Measurements from ENCODE around the gene ACSL6.

ACSL6 gene

GRCh38 chr5:132003170-132003744 lies 8.2 kb downstream of the ACSL6 start:
- Histone ChIP-seq H3K4me1 (ENCODE audit: control insufficient read depth in 1 of 2, insufficient read depth in 2 of 2, low read length in 2 of 2) (peaks cover 4 to 5% of the 10 kb centered on the region in 2 donors), H3K27ac (ENCODE audit: low read length) (no peak overlapping the region), H3K36me3 (ENCODE audit: control insufficient read depth in 1 of 2, insufficient read depth in 2 of 2, low read length in 2 of 2) (no peaks in the 10 kb centered on the region), H3K27me3 (ENCODE audit: low read depth, low read length) (peaks cover 4% of the 10 kb centered on the region), H3K9me3 (ENCODE audit: control insufficient read depth in 1 of 2, low read length in 2 of 2) (no peaks in the 10 kb centered on the region), H3K4me3 (ENCODE audit: low read depth in 1 of 2, low read length in 2 of 2) (no peak overlapping the region)

GRCh38 chr5:132002757-132003156 lies 8.7 kb downstream of the ACSL6 start:
- Histone ChIP-seq H3K4me3 (ENCODE audit: low read depth in 1 of 2, low read length in 2 of 2) (no peak overlapping the region), H3K27ac (ENCODE audit: low read length) (no peak overlapping the region), H3K27me3 (ENCODE audit: low read depth, low read length) (peaks cover 4% of the 10 kb centered on the region), H3K36me3 (ENCODE audit: control insufficient read depth in 1 of 2, insufficient read depth in 2 of 2, low read length in 2 of 2) (no peaks in the 10 kb centered on the region), H3K9me3 (ENCODE audit: control insufficient read depth in 1 of 2, low read length in 2 of 2) (no peaks in the 10 kb centered on the region), H3K4me1 (ENCODE audit: control insufficient read depth in 1 of 2, insufficient read depth in 2 of 2, low read length in 2 of 2) (peaks cover 4 to 5% of the 10 kb centered on the region in 2 donors)

- H3K27ac ChIP-seq (ENCODE audit: low read length): no peak overlapping the region
- peaks cover 4% of the 10 kb centered on the region for H3K27me3 ChIP-seq (ENCODE audit: low read depth, low read length)
- no peak overlapping the region for H3K4me3 ChIP-seq (ENCODE audit: low read depth in 1 of 2, low read length in 2 of 2)
- no peaks in the 10 kb centered on the region for H3K9me3 ChIP-seq (ENCODE audit: control insufficient read depth in 1 of 2, low read length in 2 of 2)
- peaks cover 5 to 7% of the 10 kb centered on the region in 2 donors for H3K4me1 ChIP-seq (ENCODE audit: control insufficient read depth in 1 of 2, insufficient read depth in 2 of 2, low read length in 2 of 2)
- no peaks in the 10 kb centered on the region for H3K36me3 ChIP-seq (ENCODE audit: control insufficient read depth in 1 of 2, insufficient read depth in 2 of 2, low read length in 2 of 2)
These were observed 9.6 kb downstream of the ACSL6 start for GRCh38 chr5:132001647-132002561.

- Histone ChIP-seq H3K4me3 (ENCODE audit: low read depth in 1 of 2, low read length in 2 of 2) (no peak overlapping the region), H3K9me3 (ENCODE audit: control insufficient read depth in 1 of 2, low read length in 2 of 2) (no peaks in the 10 kb centered on the region), H3K36me3 (ENCODE audit: control insufficient read depth in 1 of 2, insufficient read depth in 2 of 2, low read length in 2 of 2) (no peaks in the 10 kb centered on the region), H3K4me1 (ENCODE audit: control insufficient read depth in 1 of 2, insufficient read depth in 2 of 2, low read length in 2 of 2) (peaks cover 5 to 7% of the 10 kb centered on the region in 2 donors), H3K27me3 (ENCODE audit: low read depth, low read length) (peaks cover 4% of the 10 kb centered on the region), H3K27ac (ENCODE audit: low read length) (no peak overlapping the region)
These were observed 10.6 kb downstream of the ACSL6 start for GRCh38 chr5:132000677-132001453.

GRCh38 chr5:132000241-132000490 lies 11.3 kb downstream of the ACSL6 start:
- Histone ChIP-seq H3K9me3 (ENCODE audit: control insufficient read depth in 1 of 2, low read length in 2 of 2) (no peaks in the 10 kb centered on the region), H3K36me3 (ENCODE audit: control insufficient read depth in 1 of 2, insufficient read depth in 2 of 2, low read length in 2 of 2) (no peaks in the 10 kb centered on the region), H3K4me3 (ENCODE audit: low read depth in 1 of 2, low read length in 2 of 2) (no peak overlapping the region), H3K27me3 (ENCODE audit: low read depth, low read length) (peaks cover 4% of the 10 kb centered on the region), H3K27ac (ENCODE audit: low read length) (no peak overlapping the region), H3K4me1 (ENCODE audit: control insufficient read depth in 1 of 2, insufficient read depth in 2 of 2, low read length in 2 of 2) (peaks cover 5 to 7% of the 10 kb centered on the region in 2 donors)

- Histone ChIP-seq H3K36me3 (ENCODE audit: control insufficient read depth in 1 of 2, insufficient read depth in 2 of 2, low read length in 2 of 2) (no peaks in the 10 kb centered on the region), H3K9me3 (ENCODE audit: control insufficient read depth in 1 of 2, low read length in 2 of 2) (no peaks in the 10 kb centered on the region), H3K27me3 (ENCODE audit: low read depth, low read length) (peaks cover 4% of the 10 kb centered on the region), H3K4me3 (ENCODE audit: low read depth in 1 of 2, low read length in 2 of 2) (no peak overlapping the region), H3K27ac (ENCODE audit: low read length) (no peak overlapping the region), H3K4me1 (ENCODE audit: control insufficient read depth in 1 of 2, insufficient read depth in 2 of 2, low read length in 2 of 2) (peaks cover 5 to 7% of the 10 kb centered on the region in 2 donors)
These were observed 11.8 kb downstream of the ACSL6 start for GRCh38 chr5:131999441-132000240.

- Histone ChIP-seq H3K27me3 (ENCODE audit: low read depth, low read length) (peaks cover 4% of the 10 kb centered on the region), H3K4me3 (ENCODE audit: low read depth in 1 of 2, low read length in 2 of 2) (no peak overlapping the region), H3K36me3 (ENCODE audit: control insufficient read depth in 1 of 2, insufficient read depth in 2 of 2, low read length in 2 of 2) (no peaks in the 10 kb centered on the region), H3K9me3 (ENCODE audit: control insufficient read depth in 1 of 2, low read length in 2 of 2) (no peaks in the 10 kb centered on the region), H3K4me1 (ENCODE audit: control insufficient read depth in 1 of 2, insufficient read depth in 2 of 2, low read length in 2 of 2) (peaks cover 5 to 7% of the 10 kb centered on the region in 2 donors), H3K27ac (ENCODE audit: low read length) (no peak overlapping the region)
These were observed 12.4 kb downstream of the ACSL6 start for GRCh38 chr5:131999041-131999440.

- Histone ChIP-seq H3K27ac (ENCODE audit: low read length) (no peak overlapping the region), H3K4me3 (ENCODE audit: low read depth in 1 of 2, low read length in 2 of 2) (no peak overlapping the region), H3K36me3 (ENCODE audit: control insufficient read depth in 1 of 2, insufficient read depth in 2 of 2, low read length in 2 of 2) (no peaks in the 10 kb centered on the region), H3K9me3 (ENCODE audit: control insufficient read depth in 1 of 2, low read length in 2 of 2) (no peaks in the 10 kb centered on the region), H3K27me3 (ENCODE audit: low read depth, low read length) (peaks cover 4% of the 10 kb centered on the region), H3K4me1 (ENCODE audit: control insufficient read depth in 1 of 2, insufficient read depth in 2 of 2, low read length in 2 of 2) (peaks cover 5 to 7% of the 10 kb centered on the region in 2 donors)
These were observed 12.9 kb downstream of the ACSL6 start for GRCh38 chr5:131998431-131999040.

GRCh38 chr5:131997727-131998117 lies 13.7 kb downstream of the ACSL6 start:
- Histone ChIP-seq H3K4me1 (ENCODE audit: control insufficient read depth in 1 of 2, insufficient read depth in 2 of 2, low read length in 2 of 2) (peaks cover 5 to 7% of the 10 kb centered on the region in 2 donors), H3K4me3 (ENCODE audit: low read depth in 1 of 2, low read length in 2 of 2) (no peak overlapping the region), H3K36me3 (ENCODE audit: control insufficient read depth in 1 of 2, insufficient read depth in 2 of 2, low read length in 2 of 2) (no peaks in the 10 kb centered on the region), H3K27ac (ENCODE audit: low read length) (no peak overlapping the region), H3K9me3 (ENCODE audit: control insufficient read depth in 1 of 2, low read length in 2 of 2) (no peaks in the 10 kb centered on the region), H3K27me3 (ENCODE audit: low read depth, low read length) (peaks cover 4% of the 10 kb centered on the region)

GRCh38 chr5:131997026-131997726 lies 14.3 kb downstream of the ACSL6 start:
- peaks cover 0 to 7% of the 10 kb centered on the region in 2 donors for H3K4me1 ChIP-seq (ENCODE audit: control insufficient read depth in 1 of 2, insufficient read depth in 2 of 2, low read length in 2 of 2)
- peaks cover 4% of the 10 kb centered on the region for H3K27me3 ChIP-seq (ENCODE audit: low read depth, low read length)
- no peak overlapping the region for H3K27ac ChIP-seq (ENCODE audit: low read length)
- H3K4me3 ChIP-seq (ENCODE audit: low read depth in 1 of 2, low read length in 2 of 2): no peak overlapping the region
- H3K9me3 ChIP-seq (ENCODE audit: control insufficient read depth in 1 of 2, low read length in 2 of 2): no peaks in the 10 kb centered on the region
- no peaks in the 10 kb centered on the region for H3K36me3 ChIP-seq (ENCODE audit: control insufficient read depth in 1 of 2, insufficient read depth in 2 of 2, low read length in 2 of 2)

Measured in muscle layer of duodenum (tissue), 2 donors.